Measurements from ENCODE around the gene PXDC1.

PXDC1 gene

GRCh38 chr6:3733321-3733925, 18.1 kb downstream of the PXDC1 start:
- TF ChIP-seq, protein P1, sequence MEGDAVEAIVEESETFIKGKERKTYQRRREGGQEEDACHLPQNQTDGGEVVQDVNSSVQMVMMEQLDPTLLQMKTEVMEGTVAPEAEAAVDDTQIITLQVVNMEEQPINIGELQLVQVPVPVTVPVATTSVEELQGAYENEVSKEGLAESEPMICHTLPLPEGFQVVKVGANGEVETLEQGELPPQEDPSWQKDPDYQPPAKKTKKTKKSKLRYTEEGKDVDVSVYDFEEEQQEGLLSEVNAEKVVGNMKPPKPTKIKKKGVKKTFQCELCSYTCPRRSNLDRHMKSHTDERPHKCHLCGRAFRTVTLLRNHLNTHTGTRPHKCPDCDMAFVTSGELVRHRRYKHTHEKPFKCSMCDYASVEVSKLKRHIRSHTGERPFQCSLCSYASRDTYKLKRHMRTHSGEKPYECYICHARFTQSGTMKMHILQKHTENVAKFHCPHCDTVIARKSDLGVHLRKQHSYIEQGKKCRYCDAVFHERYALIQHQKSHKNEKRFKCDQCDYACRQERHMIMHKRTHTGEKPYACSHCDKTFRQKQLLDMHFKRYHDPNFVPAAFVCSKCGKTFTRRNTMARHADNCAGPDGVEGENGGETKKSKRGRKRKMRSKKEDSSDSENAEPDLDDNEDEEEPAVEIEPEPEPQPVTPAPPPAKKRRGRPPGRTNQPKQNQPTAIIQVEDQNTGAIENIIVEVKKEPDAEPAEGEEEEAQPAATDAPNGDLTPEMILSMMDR (IDR thresholded peaks at IDR 0.05; ENCODE audit: borderline replicate concordance, insufficient read depth, low read depth, low read length), result no peak
- no peak overlapping the region for H3K4me3 ChIP-seq (ENCODE audit: low read depth, low read length)

DNA sequence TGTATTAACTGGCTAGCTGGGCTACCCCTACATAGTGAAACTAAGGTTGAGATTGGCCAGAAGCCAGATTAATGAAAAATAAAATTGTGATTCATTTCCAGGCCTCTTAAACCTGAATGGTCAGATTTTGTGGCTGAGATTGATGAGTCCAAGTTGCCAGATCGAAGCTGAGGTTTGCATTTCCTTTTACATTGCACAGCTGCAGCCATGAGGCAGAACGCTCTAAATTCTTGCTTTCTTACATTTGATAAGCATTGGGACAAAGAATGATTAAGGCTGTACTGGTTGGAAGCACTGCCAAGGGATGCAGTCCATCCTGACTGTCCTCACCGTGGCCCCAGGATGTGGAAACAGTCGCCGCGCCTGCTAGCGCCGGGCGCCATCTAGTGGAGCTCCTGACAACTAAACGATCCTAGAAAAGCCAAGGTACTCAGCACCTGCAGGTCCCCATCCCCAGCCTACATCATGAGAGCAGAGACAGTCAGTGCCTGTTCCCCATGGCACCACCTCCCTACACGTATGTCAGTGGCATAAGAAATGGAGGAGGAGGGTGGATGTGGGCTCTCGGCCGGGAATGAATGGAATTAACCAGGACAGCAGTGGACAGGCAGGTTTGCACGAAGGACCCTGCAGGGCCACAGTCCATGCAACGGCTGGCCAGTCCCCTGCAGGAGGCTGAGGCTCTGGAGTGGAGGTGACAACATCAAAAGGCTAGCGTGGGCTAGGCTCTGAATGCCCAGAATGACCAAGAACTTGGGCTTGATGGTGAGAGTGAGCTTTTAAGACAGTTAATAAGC, 19.0 kb downstream of the PXDC1 start:
- H3K4me3 ChIP-seq (ENCODE audit: low read depth, low read length), result no peak overlapping the region
- TF ChIP-seq, protein P1 (IDR thresholded peaks at IDR 0.05; ENCODE audit: borderline replicate concordance, insufficient read depth, low read depth, low read length), result peak; percentile 83

DNA sequence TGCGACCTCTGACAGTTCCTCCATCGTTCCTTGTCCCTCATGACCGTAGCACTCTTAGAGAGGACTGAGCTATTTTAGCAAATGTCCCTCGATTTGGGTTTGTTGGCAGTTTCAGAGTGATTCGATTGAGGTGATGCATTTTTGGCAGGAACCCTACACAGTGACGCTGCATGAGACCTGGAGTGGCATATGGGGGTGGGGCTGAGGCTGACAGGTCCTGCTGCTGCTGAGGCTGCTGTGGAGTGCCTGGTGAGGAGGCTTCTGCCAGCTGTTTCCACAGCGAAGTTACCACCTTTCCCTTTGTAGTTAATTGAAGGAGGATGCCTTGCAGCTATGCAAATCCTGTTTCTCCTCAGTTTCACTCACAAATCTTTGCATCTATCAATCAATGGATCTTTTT, 19.8 kb downstream of the PXDC1 start:
- TF ChIP-seq, protein P1 (IDR thresholded peaks at IDR 0.05; ENCODE audit: borderline replicate concordance, insufficient read depth, low read depth, low read length), result no peak
- H3K4me3 ChIP-seq (ENCODE audit: low read depth, low read length), result no peak overlapping the region

DNA sequence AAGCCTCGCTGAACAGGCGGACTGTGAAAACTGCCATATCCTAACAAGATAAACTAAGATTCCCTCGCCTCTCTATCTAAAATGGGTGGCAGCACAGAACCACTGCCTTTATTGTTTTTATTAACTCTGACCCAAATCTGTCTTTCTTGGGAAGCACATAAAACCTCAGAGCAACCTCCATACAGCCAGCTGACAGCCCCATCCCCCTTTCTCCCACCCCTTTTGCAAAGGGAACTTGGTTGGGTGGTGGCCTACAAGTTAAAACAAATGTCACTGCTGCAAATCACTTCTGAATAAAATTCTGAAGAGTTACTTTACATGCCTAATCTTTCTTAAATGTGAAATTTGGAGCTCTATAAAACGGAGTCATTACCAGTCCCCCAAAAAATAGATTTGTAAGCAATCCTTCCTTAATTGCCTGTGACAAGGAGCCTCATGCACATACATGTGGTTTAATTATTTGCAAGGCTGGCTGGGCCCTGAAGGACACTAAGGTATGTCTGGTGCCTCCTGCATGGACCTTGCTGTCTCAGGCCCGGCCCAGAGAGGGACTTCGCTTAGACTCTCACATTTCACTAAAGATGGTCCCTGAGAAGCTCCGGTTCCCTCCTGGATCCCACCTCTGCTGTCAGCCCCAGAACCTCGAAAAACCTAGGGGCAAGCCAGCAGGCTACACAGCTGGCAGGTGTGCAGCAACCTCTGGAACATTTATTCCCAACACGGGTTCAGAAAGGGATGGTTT, 21.7 kb downstream of the PXDC1 start:
- no peak overlapping the region for H3K4me3 ChIP-seq (ENCODE audit: low read depth, low read length)
- TF ChIP-seq, protein P1 (IDR thresholded peaks at IDR 0.05; ENCODE audit: borderline replicate concordance, insufficient read depth, low read depth, low read length), result no peak

DNA sequence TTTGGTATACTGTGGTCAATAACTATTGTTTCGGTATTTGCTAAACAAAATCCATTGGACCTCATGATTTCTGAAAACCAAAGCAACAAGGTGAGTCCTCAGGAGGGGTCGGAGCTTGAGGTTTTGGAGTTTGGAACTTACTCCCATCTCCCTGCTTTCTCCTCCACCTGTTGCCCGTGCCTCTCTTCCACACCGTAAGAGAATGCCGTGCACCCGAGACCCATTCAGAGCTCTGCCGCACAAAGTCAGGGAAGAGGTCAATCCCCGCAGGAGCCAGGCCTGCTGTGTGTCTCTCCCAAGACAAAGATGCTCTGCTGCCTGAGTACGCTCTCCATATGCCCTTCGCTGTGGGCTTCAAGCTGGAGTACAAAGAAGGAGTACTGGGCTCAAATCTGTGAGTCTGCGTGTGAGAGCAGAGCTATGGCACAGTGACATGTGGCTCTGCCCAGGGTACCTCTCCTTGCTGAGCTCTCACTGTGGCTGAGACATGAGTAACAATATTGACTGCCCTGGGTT, 23.9 kb downstream of the PXDC1 start:
- TF ChIP-seq, protein P1 (IDR thresholded peaks at IDR 0.05; ENCODE audit: borderline replicate concordance, insufficient read depth, low read depth, low read length), result no peak
- no peak overlapping the region for H3K4me3 ChIP-seq (ENCODE audit: low read depth, low read length)

DNA sequence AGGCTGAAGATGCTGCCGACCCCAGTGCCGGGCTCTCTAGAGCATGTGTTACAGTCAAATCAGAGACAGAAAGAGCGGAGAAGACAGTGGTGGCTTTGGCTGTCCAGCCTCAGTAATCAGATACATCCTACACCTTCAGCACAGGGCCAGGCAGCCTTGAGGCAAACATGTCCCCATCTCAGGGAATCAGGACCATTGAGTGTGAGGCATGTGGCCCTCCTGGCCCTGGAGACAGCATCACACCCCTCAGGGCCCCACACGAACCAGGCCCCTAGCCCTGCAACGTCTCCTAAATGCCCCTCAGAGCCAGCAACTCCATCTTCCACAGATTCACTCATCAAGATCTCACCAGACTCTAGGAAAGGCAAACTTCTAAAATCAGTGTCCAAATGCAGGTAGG, 24.5 kb downstream of the PXDC1 start:
- TF ChIP-seq, protein P1 (IDR thresholded peaks at IDR 0.05; ENCODE audit: borderline replicate concordance, insufficient read depth, low read depth, low read length), result no peak
- no peak overlapping the region for H3K4me3 ChIP-seq (ENCODE audit: low read depth, low read length)
